C4-2B (cell line): ENCODE data around the gene IFIT1.

Experiments
- H3K27ac ChIP-seq: fragments of 450-650 bp; 2 replicates; pipeline ENCODE4 v1.5.1; 2017
- ZFX ChIP-seq: fragments of 450-650 bp; IDR thresholded peaks from 2 replicates; pipeline ENCODE4 v1.6.1; 2017
- TF ChIP-seq, protein P1 (sequence below): fragments of 450-650 bp; conservative IDR thresholded peaks from 2 replicates; pipeline ENCODE4 v1.5.1; 2017; ENCODE audit warnings: mild to moderate bottlenecking

The IFIT1 gene

DNA sequence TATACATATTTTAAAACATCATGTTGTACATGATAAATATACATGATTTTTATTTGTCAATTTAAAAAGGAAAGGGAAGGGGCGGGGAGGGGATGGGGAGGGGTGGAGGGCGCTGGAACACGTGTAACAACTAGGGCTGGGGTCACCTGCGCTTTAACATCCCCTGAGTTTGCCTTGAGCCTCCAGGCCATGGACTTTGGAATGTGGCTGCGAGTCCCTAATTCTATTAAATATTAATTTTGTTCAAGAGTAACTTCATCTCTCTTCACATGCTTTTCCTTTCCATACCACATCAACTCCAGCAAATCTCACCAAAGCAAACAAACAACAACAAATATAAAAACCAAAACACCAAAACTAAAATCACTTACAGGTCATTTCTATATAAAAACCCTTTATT, 32.6 kb downstream of the IFIT1 start:
- no peak for TF ChIP-seq ZFX
- H3K27ac ChIP-seq: no peak overlapping the region

DNA sequence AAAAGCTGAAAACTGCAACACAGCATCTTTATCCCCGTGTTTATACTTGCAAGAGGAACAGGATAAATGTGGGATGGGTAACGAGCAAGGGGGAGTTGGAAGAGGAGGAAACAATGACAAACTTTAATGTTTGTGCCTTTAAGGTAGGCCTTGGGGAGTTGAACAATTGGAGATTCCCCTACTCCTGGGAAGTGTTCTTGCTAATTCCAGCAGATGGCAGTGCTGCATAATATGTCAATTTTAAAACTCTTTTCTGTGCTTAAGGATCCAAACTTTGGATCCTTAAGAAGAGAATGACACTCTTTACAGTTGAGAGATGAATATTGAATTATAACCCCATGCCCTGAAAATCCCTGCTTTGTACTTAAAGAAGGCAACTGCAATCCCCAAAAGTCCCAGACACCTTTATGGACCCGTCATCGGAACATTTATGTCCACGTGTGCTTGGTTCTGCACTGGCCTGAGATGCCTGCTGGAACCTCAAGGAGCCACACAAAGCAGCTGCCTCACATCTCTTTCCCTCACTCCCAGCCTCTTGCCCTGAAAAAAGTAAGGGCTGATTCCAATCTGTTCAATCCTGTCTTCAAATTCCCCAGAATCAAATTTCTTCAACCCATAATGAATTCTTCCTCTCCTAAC, 33.9 kb downstream of the IFIT1 start:
- TF ChIP-seq, protein P1, sequence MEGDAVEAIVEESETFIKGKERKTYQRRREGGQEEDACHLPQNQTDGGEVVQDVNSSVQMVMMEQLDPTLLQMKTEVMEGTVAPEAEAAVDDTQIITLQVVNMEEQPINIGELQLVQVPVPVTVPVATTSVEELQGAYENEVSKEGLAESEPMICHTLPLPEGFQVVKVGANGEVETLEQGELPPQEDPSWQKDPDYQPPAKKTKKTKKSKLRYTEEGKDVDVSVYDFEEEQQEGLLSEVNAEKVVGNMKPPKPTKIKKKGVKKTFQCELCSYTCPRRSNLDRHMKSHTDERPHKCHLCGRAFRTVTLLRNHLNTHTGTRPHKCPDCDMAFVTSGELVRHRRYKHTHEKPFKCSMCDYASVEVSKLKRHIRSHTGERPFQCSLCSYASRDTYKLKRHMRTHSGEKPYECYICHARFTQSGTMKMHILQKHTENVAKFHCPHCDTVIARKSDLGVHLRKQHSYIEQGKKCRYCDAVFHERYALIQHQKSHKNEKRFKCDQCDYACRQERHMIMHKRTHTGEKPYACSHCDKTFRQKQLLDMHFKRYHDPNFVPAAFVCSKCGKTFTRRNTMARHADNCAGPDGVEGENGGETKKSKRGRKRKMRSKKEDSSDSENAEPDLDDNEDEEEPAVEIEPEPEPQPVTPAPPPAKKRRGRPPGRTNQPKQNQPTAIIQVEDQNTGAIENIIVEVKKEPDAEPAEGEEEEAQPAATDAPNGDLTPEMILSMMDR: peak; percentile 86
- no peak for TF ChIP-seq ZFX
- no peak overlapping the region for H3K27ac ChIP-seq

DNA sequence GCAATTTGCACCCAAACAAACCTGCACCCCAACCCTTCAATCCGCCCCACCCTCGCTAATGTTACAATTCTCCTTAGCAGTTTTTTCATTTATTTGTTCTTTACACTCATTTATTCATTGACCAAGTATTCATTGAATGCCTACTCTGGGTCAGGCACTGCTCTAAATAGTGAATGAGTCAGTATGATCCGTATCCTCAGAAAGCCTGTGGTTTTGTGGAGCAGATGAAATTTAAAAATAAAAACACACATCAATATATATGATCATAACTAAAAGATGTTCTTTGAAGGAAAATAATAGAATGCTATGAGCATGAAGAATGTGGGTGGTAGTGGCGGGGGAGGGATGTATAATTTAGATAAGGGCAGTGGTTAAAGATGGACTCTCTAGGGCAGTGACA, 35.2 kb downstream of the IFIT1 start:
- TF ChIP-seq ZFX: no peak
- TF ChIP-seq, protein P1: no peak
- no peak overlapping the region for H3K27ac ChIP-seq

DNA sequence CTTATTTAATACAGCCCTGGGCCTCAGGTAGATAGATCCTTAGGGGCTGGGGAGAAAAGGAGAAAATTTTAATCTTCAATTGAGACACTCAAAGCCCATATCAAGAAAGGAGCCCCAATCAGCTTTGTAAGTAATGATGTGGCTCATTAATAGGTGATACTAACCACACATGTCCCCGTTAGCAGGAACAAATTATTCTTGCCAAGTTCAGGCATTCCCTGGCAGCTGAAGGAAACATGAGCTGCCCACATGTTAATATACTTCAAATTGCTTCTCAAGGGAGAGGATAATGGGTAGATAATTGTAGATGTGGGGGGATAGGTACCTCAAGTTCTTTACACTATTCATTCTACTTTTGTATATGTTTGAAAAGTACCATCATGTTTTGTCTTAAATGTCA, 36.5 kb downstream of the IFIT1 start:
- no peak overlapping the region for H3K27ac ChIP-seq
- TF ChIP-seq ZFX: no peak
- TF ChIP-seq, protein P1: no peak

GRCh38 chr10:89431977-89432376, 39.6 kb downstream of the IFIT1 start:
- TF ChIP-seq, protein P1: no peak
- no peak for TF ChIP-seq ZFX
- no peak overlapping the region for H3K27ac ChIP-seq

- no peak overlapping the region for H3K27ac ChIP-seq
- TF ChIP-seq ZFX: no peak
- TF ChIP-seq, protein P1: no peak
These were observed 46.1 kb downstream of the IFIT1 start for GRCh38 chr10:89438525-89438924.

- H3K27ac ChIP-seq: no peak overlapping the region
- TF ChIP-seq, protein P1: no peak
- no peak for TF ChIP-seq ZFX
These were observed 48.0 kb downstream of the IFIT1 start for GRCh38 chr10:89440226-89441009.

GRCh38 chr10:89442289-89442688, 49.9 kb downstream of the IFIT1 start:
- H3K27ac ChIP-seq: no peak overlapping the region
- TF ChIP-seq, protein P1: no peak
- no peak for TF ChIP-seq ZFX

DNA sequence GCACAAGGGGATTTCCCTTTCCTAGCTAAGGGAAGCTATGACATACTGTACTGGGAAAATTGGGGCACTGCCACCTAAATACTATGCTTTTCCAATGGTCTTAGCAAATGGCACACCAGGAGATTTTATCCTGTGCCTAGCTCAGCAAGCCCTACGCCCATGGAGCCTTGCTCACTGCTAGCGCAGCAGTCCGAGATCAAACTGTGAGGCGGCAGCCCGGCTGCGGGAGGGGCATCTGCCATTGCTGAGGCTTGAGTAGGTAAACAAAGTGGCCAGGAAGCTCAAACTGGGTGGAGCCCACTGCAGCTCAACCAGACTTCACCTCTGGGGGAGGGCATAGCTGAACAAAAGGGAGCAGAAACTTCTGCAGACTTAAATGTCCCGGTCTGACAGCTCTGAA, 52.4 kb downstream of the IFIT1 start:
- peak overlapping the region; percentile 19; the same call in 1 of the 2 replicates for H3K27ac ChIP-seq
